ENCODE measurements around the gene HAGH.

DNA sequence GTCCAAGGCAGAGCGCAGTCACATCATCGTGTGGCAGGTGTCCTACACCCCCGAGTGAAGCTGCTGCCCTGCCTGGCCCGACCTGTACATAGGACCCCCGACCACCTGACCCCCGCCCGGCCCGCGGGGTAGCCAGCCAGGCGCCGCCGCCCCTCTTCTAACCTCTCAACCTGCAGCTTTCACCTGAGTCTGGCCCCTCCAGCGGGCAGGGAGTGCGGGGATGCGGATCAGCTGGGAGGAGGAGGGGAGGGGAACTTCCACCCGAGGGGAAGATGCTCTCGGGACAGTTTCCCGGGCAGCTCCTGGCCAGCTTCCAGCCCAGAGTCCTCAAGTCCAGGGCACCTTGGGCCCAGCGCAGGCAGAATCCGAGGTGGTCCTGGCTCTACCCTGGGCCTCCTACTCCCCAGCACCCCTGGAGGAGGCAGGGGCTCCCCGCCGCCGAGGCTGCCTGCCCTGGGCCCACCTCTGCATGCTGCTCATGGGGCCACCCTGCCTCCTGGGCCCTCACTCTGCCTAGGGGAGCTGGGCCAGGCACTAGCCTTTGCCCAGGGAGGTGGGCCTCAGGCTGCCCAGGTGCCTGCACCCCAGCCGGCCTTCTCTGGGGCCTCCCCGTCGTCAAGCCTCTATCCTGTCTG, 57.7 kb downstream of the HAGH start:
- no peak for TF ChIP-seq CTCF (optimal IDR thresholded peaks at IDR 0.05 in 1 of 3, IDR thresholded peaks at IDR 0.05 in 1 of 3, conservative IDR thresholded peaks at IDR 0.05 in 1 of 3; ENCODE audit: extremely low read depth in 1 of 3, insufficient read depth in 2 of 3, low read length in 3 of 3)
- TF ChIP-seq EZH2 (IDR thresholded peaks at IDR 0.05; ENCODE audit: low read length) = no peak
